Posterior cingulate gyrus (tissue), 11 donors: ENCODE data around the gene BAZ1B.
"Not testable (repeated sequence)": the region's sequence is repeated elsewhere in the genome, so short reads cannot be mapped to it uniquely, and the experiment has no call there.

Source experiments
- DNase-seq, 10 donors: peaks; one replicate each; pipeline versions ENCODE4 v3.0.0 to v3.0.0-alpha.2; 2020 to 2021; ENCODE audit warnings: mixed read lengths in 3 of 10
- intact Hi-C: fragments of 100-400 bp; cut with DNase I; formaldehyde crosslinking; loops from one replicate; pipeline ENCODE4 v1.15.1; 2023

Gene BAZ1B

DNA sequence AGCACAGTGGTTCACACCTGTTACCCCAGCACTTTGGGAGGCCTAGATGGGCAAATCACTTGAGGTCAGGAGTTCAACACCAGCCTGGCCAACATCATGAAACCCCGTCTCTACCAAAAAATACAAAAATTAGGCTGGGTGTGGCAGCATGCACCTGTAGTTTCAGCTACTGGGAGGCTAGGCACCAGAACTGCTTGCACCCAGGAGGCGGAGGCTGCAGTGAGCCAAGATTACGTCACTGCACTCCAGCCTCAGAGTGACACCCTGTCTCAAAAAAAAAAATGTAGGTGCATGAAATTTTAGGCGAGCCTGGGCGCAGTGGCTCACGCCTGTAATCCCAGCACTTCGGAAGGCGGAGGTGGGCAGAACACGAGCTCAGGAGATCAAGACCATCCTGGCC lies 25.7 kb upstream of the BAZ1B start:
- peak in 1 of 10 donors; percentile 65 for DNase-seq
- intact Hi-C loops, result no loop called here

DNA sequence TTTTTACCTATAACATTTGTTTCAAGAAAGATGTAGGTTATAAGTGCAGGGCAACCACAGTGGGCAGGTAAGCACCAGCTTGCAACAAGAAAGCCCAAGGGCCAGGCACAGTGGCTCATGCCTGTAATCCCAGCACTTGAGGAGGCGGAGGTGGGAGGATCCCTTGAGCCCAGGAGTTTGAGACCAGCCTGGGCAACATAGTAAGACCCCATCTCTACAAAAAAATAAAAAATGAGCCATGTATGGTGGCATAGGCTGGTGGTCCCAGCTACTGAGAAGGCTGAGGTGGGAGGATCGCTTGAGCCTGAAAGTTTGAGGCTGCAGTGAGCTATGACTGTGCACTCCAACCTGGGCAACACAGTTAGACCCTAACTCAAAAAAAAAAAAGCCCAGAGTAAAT lies 22.6 kb upstream of the BAZ1B start:
- intact Hi-C loops, result no loop called here
- peak in 1 of 10 donors; percentile 45 for DNase-seq

DNA sequence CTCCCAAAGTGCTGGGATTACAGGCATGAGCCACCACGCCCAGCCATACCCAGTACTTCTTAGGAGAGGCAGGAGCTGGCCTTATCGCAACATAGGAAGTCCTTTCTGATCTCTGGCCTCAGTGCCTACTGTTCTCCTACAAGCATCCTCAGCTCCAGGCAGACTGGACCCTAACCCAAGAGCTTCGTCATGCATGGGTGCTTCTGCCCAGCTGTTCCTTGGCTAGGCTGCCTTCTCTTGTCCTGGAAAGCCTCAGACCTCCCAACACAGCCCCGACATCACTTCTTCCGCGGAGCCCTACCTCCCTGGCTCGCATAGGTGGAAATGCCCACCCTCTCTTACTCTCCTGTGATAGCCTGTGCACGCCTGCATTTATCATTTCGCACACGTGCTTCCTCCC lies 19.6 kb upstream of the BAZ1B start:
- no peak for DNase-seq
- intact Hi-C loops, result no loop called here

DNA sequence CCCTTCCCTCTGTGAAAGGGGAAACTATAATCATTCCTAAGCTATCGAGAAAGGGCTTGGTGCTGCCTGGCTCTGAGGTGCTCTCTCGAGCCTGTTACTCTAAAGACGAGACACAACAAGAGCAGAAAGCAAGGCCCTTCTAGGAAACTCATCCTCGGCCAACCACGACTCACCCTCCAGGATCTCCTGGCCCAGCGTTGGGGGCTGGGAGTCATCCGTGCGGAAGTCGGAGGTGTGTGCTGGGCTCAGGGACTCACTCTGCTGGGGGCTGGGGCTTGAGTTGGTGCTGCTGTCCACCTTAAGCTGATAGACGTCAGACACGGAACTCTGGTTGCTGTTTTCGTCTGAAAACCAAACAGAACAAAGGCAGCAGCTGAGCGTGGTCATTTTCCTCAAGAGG lies 17.6 kb upstream of the BAZ1B start:
- intact Hi-C loops, result no loop called here
- peak in 1 of 10 donors; percentile 21 for DNase-seq

DNA sequence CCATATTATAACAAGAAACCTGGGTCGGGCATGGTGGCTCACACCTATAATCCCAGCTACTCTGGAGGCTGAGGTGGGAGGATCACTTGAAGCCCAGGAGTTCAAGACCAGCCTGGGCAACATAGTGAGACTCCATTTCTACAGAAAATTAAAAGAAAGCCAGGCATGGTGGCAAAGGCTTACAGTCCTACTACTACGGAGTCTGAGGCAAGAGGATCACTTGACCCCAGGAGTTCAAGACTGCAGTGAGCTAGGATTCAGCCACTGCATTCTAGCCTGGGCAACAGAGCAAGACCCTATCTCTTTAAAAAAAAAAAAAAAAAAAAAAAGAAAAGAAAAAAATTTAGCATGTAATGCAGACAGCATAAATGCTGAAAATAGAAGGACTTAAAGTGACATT lies 16.4 kb upstream of the BAZ1B start:
- peak in 1 of 10 donors; percentile 3 for DNase-seq
- intact Hi-C loops, result not testable (repeated sequence)

DNA sequence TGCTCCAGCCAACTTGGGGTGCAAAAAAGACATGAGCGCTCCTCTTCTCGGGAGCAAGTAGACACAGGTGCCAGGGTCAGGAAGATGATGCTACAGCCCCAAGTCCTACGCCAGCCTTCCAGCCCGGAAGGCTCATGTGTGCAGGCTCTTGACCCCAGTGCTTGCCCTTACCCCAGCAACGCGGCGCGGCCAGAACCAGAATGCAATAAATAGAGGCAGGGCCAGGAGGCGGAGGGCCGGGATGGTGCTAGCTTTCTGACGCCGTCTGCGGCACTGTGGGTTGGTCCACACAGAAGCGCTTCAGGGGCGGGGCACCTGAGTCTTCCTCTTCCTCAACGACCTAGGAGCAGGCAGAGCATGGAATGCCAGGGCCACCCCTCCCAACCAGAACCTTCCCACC lies 15.0 kb upstream of the BAZ1B start:
- DNase-seq, result peak in 2 of 10 donors; percentile 68 to 84
- intact Hi-C loops, result no loop called here

DNA sequence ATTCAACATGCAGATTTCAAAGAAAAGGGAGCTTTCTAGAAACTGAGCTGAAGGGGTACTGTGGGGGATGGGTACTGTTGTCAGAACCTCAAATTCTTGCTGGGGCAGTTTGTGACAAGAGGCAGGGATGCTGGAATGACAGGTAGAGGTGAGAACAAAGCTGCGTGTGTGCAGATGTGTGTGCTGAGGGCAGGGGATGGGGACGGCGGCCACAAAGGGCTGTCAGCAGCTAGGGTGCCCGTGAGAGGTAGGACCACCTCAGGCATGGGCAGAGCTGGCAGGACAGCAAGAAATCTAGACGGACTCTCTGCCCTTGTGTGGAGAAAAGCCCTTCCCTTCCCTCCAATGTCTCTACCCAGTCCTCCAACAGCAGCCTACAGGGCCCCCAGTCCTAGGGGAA lies 14.4 kb upstream of the BAZ1B start:
- DNase-seq, result peak in 2 of 10 donors; percentile 44 to 72
- intact Hi-C loops, result no loop called here

DNA sequence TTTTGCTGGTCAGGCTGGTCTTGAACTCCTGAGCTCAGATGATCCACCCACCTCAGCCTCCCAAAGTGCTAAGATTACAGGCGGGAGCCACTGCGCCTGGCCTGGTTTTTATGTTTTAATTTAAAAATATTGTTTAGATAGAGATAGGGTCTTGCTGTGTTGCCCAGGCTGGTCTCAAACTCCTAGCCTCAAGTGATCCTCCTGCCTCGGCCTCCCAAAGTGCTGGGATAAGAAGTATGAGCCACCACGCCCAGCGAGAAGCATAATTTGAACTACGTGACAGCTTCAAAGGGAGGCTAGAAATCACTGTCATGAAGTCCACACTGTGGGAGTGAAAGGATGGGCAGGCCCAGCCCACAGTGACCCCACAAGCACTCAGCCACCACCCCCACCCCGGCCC lies 13.8 kb upstream of the BAZ1B start:
- DNase-seq, result peak in 1 of 10 donors; percentile 16
- intact Hi-C loops, result not testable (repeated sequence)

DNA sequence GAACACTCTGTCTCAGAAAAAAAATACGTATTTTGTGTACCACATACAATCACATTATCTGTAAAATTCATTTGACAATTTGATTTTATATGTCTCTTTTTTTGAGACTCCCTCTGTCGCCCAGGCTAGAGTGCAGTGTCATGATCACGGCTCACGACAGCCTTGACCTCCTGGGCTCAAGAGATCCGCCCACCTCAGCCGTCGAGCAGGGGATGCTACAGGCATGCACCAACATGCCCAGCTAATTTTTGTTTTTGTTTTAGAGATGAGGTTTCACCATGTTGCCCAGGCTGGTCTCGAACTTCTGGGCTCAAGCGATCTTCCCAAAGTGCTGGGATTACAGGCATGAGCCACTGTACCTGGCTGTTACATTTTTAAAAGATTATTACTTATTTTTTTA lies 11.6 kb upstream of the BAZ1B start:
- peak in 2 of 10 donors; percentile 33 to 57 for DNase-seq
- intact Hi-C loops, result no loop called here

DNA sequence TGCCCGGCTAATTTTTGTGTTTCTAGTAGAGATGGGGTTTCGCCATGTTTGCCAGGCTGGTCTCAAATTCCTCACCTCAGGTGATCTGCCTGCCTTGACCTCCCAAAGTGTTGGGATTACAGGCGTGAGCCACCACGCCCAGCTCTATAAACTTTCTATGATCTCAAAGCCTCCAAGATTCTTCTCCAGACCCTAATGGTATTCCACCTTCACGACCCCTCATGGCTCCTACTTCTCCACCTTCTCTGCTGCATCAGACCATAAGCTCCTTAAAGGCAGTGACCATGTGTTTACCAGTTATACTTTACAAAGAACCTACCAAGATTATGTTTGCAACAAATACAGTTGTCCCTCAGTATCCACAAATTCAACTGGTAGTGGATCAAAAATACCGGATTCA lies 10.1 kb upstream of the BAZ1B start:
- intact Hi-C loops, result no loop called here
- DNase-seq, result peak in 1 of 10 donors; percentile 1

DNA sequence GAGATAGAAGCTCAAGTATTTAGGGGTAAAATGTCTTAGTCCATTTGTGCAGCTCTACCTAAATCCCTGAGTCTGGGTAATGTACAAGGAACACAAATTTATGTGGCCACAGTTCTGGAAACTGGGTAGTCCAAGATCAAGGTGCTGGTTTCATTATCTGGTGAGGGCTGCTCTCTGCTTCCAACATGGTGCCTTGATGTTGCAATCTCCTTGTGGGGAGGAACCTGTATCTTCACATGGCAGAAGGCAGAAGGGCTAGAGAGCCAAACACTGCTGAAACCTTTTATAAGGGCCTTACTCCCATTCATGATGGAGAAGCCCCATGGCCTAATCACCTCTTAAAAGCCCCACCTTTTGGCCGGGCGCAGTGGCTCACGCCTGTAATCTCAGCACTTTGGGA lies 8.7 kb upstream of the BAZ1B start:
- intact Hi-C loops, result no loop called here
- peak in 2 of 10 donors; percentile 41 to 44 for DNase-seq

DNA sequence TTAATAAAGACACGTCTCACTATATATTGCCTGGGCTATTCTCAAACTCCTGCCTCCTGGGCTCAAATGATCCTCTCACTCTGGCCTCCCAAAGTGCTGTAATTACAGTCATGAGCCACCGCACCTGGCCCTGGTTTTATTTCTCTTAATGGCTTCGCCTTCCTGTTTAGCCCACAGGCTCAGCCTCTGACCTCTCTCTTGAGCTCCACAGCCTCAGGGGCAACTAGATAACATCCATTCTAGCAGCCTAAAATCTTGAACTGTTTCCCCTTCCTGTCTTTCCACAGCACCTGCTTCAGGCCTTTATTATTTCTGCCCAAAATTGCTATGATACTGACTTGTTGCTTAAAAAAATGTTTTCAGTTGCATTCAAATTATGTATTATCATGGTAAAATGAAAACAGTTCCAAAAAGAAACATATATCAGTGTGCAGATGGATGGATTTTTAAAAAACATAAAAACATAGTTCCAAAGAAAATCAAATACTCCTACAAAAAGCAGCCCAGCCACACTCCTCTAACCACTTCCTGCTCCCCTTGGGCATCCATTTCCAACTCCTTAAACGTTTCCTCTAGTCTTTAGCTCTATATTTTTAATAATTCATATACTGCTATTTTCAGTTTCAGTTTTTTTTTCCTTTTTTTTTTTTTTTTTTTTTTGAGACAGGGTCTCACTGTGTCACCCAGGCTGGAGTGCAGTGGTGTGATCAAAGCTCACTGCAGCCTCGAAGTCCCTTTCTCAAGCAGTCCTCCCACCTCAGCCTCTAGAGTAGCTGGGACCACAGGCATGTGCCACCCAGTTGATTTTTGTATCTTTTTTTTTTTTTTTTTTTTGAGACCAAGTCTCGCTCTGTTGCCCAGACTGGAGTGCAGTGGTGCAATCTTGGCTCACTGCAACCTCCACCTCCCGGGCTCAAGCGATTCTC lies 5.1 kb upstream of the BAZ1B start:
- intact Hi-C loops, result no loop called here
- peak in 1 of 10 donors; percentile 6 for DNase-seq

DNA sequence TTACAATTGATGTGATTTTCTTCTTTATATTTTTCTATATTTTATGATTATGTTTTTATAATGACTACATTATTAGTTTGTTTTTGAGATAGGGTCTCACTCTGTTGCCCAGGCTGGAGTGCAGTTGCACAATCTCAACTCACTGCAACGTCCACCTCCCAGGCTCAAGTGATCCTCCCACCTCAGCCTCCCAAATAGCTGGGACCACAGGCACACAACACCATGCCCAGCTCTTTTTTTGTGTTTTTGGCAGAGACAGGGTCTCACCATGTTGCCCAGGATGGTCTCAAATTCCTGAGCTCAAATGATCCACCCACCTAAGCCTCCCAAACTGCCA lies 4.0 kb upstream of the BAZ1B start:
- intact Hi-C loops, result not testable (repeated sequence)

DNA sequence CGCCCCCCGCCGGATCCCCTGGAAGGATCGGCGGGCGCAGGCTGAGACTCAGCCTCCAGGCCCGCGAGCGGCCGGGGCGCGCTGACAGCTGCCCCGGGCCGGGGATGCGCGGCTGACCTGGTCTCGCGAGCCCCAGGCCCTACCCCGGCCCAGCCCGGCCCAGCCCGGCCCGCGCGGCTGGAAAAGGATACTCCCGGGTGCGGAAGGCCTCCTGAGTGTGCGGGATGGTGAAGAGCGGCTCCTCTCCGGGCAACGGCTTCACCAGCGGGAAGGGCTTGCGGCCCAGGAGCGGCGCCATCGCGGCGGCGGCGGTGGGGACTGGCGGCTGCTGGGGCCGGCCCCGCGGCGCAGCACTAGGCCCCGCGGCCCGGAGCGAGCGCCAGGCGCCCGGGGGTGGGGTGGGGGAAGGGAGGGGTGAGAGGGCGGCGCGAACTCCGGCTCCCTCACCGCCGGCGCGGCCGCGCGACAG lies 423 bp downstream of the BAZ1B start:
- DNase-seq, result peak in 4 of 10 donors; percentile 50 to 76 (median 64)
- intact Hi-C loops, result loop anchor here (1.0 to 2.0 kb wide), 2 partner anchors 35 to 57 kb away; partner anchors contain the start of genes BCL7B and TBL2

More for the DNA sequence above, 4.0 kb upstream of the BAZ1B start:
- peak in 1 of 10 donors; percentile 24 for DNase-seq

DNA sequence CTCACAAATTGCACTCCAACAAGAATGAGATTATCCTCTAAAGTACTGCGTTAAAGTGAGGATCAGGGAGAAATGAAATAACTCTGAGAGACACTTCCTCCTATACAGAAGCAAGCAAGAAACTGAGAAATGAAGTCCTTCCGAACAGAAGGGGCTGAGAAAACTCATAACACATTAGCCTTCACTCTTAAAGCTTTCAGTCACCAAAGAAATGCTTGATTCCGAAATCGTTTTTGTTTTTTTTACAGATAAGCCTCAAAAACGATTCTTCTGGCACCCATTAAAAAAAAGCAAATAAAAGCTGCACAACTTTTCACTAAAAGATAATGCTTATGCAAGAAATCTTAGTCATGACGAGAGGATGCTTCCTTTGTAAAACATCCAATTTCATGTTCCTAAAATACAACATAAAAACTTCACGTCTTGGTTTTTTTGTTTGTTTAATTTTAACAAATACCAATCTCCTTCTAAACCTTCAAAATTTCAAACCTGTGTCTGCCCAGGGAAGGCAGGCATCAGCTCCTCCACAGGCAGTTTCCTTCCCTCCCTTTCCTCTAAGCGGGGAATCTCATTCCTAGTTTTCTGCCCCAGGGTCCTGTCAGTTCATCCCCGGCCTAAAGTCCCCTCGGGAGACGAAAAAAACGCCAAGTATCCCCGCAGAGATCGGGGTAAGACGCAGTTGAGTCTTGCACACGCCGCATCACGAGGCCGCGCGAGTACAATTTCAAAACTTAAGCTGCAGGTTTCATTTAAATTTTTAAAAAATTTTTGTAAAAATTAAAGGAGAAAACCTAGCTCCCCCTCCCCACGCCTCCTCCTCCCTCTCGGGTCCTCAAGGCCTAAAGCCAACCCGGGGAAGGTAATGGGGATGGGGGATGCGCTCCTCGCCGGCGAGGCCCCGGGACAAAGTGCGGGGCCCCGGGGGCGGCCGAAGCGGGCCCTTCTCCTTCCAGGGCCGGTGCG lies 1.1 kb downstream of the BAZ1B start:
- intact Hi-C loops, result loop anchor here (2.0 kb wide), 1 partner anchor 36 kb away; the partner anchor contains the start of gene BCL7B

DNA sequence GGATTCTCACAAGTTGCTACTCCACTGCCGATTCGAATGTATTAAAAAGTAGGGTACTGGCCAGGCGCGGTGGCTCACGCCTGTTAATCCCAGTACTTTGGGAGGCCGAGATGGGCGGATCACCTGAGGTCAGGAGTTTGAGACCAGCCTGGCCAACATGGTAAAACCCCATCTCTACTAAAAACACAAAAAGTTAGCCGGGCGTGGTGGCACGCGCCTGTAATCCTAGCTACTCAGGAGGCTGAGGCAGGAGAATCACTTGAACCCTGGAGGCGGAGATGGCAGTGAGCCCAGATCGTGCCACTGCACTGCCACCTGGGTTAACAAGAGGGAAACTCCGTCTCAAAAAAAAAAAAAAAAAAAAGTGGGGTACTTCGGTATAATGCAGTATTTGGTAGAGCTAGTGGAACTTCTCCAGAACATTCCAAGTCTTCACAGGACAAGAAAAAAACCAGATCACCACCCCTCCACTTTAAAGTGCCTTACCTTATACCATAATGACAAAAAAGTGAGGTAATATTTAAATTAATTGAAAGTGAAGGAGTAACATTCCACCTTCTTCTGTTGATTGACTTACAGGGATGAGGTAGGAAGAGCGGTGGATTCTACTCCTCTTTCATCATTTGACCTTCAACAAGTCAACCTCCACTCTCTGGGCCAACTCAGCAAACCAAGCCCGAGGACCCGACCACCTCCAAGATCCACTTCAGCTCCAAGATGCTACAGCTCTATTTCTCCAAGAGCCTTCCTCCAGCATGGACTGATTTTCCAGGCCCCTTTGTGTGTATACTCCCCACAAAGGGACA lies 2.0 kb downstream of the BAZ1B start:
- intact Hi-C loops, result loop anchor here (2.0 kb wide), 1 partner anchor 37 kb away; the partner anchor contains the start of gene BCL7B
- no peak for DNase-seq

More for the DNA sequence above, 1.1 kb downstream of the BAZ1B start:
- DNase-seq, result peak in 1 of 10 donors; percentile 50

DNA sequence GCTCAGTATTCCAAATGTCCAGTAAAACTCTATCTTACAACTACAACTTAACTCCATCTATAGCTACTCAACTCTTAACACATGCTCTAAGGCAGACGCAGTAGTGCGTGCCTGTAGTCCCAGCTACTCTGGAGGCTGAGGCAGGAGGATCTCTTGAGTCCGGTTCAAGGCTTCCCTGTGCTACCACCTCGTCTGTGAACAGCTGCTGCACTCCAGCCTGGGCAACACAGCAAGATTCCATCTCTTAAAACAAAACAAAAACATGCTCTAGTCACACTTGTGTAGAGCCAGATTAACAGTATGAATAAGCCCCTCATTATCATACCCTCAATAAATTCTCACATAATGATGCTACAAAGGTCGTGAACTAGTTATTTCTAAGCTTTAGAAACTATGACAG lies 3.6 kb downstream of the BAZ1B start:
- DNase-seq, result no peak
- intact Hi-C loops, result no loop called here

DNA sequence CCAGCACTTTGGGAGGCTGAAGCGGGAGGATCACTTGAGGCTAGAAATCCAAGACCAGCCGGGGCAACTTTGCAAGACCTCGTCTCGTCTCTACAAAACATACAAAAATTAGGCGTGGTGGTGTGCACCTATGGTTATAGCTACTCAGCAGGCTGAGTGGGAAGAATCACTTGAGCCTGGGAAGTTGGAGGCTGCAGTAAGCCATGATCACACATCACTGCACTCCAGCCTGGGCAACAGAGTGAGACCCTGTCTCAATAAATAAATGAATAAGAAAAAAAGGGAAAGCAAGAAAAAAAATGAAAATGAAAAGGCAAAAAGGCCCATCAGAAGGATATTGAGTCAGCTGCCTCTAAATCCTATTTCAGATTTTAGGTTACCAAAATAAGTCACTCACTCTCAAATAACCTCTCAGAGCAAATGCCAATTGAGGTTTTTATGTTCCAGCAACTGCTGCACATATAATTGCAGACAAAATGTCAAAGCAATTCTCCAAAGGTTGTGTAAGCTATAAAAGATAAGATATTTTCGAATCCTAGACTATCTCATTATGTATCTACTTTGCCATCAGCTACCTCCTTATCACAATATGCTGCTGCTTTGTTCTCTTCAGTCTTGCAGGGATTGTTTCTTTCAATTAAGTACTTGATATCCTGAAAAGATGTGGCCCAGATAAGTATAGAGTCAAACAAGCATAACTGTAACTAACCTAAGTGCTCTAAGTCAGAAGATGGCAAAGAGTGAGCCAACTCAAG lies 4.7 kb downstream of the BAZ1B start:
- intact Hi-C loops, result no loop called here
- DNase-seq, result peak in 1 of 10 donors; percentile 6

DNA sequence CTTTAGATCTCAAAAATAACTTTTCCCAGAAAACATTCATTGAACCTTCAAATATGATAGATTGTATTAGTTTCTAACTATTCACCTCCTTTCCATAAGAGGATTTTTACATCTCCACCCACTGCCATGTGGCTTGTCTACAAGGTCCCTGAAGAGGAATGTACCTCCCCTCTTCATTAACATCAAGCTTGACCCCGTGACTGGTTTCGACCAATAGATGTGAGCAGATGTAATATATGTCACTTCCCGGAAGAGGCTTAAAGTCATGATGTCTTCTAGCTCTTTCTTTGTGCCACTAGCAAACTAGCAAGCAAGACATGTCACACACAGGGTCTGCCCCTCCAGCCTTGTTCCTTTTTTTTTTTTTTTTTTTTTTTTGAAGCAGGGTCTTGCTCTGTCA lies 6.9 kb downstream of the BAZ1B start:
- no peak for DNase-seq
- intact Hi-C loops, result no loop called here
